ENCODE data around the gene HNF4A.
A peak's percentile ranks its signal among the peaks of the same experiment; 100 is the strongest.
"Not testable (repeated sequence)": the region's sequence is repeated elsewhere in the genome, so short reads cannot be mapped to it uniquely, and the experiment has no call there.

The HNF4A gene

GRCh38 chr20:44345941-44346340 is 9.6 kb upstream of the HNF4A start:
- DNase-seq: not testable (repeated sequence)

- no peak for DNase-seq
Observed at GRCh38 chr20:44348168-44348659, 7.3 kb upstream of the HNF4A start.

GRCh38 chr20:44349349-44349748 is 6.2 kb upstream of the HNF4A start:
- DNase-seq: no peak

GRCh38 chr20:44350567-44350966 is 4.9 kb upstream of the HNF4A start:
- DNase-seq: no peak

GRCh38 chr20:44354979-44355497 is 461 bp upstream of the HNF4A start:
- DNase-seq: no peak

- no peak for DNase-seq
Observed at GRCh38 chr20:44356353-44356723, 839 bp downstream of the HNF4A start.

GRCh38 chr20:44357020-44357419 is 1.5 kb downstream of the HNF4A start:
- no peak for DNase-seq

GRCh38 chr20:44357555-44358125 is 2.1 kb downstream of the HNF4A start:
- no peak for DNase-seq

- no peak for DNase-seq
Observed at GRCh38 chr20:44358776-44359175, 3.3 kb downstream of the HNF4A start.

GRCh38 chr20:44360221-44360620 is 4.7 kb downstream of the HNF4A start:
- DNase-seq: no peak

- no peak for DNase-seq
Observed at GRCh38 chr20:44361021-44361420, 5.5 kb downstream of the HNF4A start.

GRCh38 chr20:44362466-44362940 is 7.0 kb downstream of the HNF4A start:
- DNase-seq: no peak

GRCh38 chr20:44364068-44364467 is 8.6 kb downstream of the HNF4A start:
- DNase-seq: no peak

GRCh38 chr20:44364780-44365179 is 9.3 kb downstream of the HNF4A start:
- DNase-seq: no peak

- DNase-seq: no peak
Observed at GRCh38 chr20:44367746-44368145, 12.2 kb downstream of the HNF4A start.

- DNase-seq: no peak
Observed at GRCh38 chr20:44370639-44371218, 15.2 kb downstream of the HNF4A start.

GRCh38 chr20:44382641-44383040 is 27.1 kb downstream of the HNF4A start:
- no peak for DNase-seq

GRCh38 chr20:44384423-44385027 is 29.0 kb downstream of the HNF4A start:
- peak; percentile 42 to 59 for DNase-seq

GRCh38 chr20:44388466-44389023 is 33.0 kb downstream of the HNF4A start:
- DNase-seq: peak; percentile 18 to 47

- no peak for DNase-seq
Observed at GRCh38 chr20:44389871-44390270, 34.4 kb downstream of the HNF4A start.

GRCh38 chr20:44390280-44390679 is 34.8 kb downstream of the HNF4A start:
- DNase-seq: no peak

GRCh38 chr20:44392088-44392775 is 36.7 kb downstream of the HNF4A start:
- DNase-seq: no peak
